ENCODE results near the gene ANKS1B.
"Not testable (repeated sequence)": the region's sequence is repeated elsewhere in the genome, so short reads cannot be mapped to it uniquely, and the experiment has no call there.

Gene ANKS1B

GRCh38 chr12:99249543-99249942 is 735.2 kb downstream of the ANKS1B start:
- no peak for DNase-seq

GRCh38 chr12:99237907-99238538 is 746.7 kb downstream of the ANKS1B start:
- DNase-seq = not testable (repeated sequence)

DNA sequence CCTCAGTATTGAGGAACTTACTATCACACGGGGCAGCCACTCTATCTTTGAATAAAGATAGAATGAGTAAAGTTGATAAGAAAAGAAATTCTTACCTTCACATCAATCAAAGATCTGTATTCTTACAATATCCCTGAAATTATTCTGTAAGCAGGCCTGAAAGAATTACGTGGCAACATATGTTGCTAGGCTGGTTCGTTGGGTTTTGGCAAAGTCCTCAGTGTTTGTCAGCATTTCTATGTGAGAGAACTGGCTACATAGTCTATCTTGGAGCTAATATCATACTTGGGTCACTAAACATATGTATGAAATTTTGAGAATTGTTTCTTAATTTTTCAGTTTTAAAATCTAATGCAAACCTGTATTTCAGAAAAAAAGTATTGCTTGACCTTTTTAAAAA is 749.4 kb downstream of the ANKS1B start:
- DNase-seq = no peak

- no peak for DNase-seq
These were observed 750.0 kb downstream of the ANKS1B start for GRCh38 chr12:99234702-99235101.

GRCh38 chr12:99232324-99232723 is 752.4 kb downstream of the ANKS1B start:
- DNase-seq = no peak

DNA sequence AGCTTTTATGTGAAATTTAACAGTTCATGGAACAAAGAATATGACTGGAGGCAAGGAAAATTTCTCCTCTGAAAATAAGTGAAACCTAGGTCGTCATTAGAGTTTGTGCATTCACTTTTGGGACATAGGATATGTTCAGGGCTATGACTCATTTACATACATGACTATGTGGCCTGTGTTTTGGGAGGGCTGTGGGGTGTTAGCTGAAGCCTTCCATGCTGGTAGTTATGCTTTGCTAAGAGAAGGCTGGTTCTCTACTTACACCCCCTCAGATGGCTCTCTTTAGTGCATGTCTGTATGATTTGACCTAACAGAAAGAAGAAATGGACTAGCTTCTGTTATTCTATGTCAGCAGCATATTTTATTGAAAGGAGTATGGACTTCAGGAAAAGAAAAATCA is 753.7 kb downstream of the ANKS1B start:
- DNase-seq = no peak

DNA sequence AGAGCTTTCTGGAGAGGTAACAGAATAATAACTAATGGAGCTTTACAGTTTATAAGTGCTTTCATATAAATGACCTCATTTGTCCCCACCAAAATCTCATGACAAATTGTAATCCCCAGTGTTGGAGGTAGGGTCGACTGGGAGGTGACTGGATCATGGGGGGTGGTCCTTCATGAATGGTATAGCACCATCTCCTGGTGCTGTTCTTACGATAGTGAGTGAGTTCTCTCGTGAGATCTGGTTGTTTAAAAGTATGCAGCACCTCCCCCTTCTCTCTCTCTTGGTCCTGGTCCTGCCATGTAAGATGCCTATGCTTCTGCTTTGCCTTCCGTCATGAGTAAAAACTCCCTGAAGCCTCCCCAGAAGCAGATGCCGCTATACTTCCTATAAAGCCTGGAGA is 760.5 kb downstream of the ANKS1B start:
- no peak for DNase-seq

- no peak for DNase-seq
These were observed 761.2 kb downstream of the ANKS1B start for GRCh38 chr12:99223579-99223978.

DNA sequence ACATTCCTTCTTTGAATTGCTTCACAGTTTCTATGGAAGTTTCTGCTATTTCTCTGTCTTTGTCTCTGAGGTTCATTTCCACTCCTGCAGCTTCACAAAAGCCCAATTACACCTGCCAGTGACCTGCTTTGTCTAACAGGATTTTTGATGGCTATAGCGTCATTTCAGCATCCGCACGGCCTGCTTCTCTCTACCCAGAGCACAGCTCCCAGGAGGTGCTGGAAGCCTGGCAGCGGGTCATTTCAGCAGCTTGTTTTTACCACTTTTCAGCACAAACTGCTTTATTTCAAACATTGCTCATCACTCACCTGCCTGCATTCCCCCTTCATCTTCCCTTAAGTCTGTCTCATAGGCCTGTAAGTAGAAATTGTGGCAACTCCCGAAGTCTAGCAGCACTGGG is 771.7 kb downstream of the ANKS1B start:
- DNase-seq = no peak

DNA sequence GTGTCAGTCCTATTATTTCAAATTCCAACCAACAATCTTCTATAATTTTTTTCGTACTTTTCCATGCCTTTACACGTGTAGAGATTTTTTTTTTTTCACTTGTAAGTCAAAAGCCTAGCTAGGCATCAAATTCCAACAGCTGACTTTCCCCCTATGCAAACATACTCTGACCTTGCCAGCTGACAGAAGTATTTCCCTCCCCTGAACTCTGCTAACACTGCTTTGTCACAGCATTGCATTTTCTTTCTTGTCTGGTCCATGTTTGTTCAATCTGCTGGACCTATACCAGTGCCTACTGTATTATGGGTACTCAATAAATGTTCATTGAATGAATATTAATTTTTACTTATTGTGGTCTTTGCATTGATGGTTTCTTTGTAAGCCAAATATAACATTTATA is 772.5 kb downstream of the ANKS1B start:
- DNase-seq = no peak

GRCh38 chr12:99205111-99205510 is 779.6 kb downstream of the ANKS1B start:
- DNase-seq = no peak

DNA sequence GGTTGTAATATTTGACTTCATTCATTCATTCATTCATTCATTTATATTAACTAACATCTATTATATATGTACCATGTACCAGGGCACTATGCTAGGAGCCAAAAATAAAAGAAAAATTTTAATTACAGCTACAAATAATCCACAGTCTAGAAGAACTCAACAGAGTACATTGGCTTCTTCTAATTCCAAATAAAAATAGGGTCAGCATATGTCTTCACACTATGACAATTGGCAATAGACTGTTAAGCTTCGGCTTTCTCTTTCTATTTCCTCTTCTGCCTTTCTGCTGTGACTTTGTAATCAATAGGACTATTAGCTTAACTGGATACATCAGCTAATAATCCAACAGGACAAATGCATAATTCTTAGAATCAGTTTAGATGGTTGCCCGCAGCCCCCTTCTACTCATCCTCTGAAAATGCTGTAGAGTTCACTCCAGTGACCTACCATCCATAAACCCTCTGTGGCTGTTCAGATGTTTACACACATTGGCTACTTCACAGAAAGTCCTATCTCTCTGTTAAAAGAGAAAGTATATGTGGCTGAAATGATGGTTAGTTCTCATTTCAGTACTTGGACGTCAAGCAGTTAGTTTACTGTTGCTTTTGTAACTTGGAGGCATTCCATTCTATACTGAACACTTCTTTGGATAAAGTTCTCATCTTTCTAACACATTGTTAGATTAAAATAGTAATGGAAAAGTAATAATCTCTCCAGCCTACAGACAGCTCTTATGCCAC is 782.7 kb downstream of the ANKS1B start:
- no peak for DNase-seq

- DNase-seq = no peak
These were observed 783.9 kb downstream of the ANKS1B start for GRCh38 chr12:99200711-99201384.

DNA sequence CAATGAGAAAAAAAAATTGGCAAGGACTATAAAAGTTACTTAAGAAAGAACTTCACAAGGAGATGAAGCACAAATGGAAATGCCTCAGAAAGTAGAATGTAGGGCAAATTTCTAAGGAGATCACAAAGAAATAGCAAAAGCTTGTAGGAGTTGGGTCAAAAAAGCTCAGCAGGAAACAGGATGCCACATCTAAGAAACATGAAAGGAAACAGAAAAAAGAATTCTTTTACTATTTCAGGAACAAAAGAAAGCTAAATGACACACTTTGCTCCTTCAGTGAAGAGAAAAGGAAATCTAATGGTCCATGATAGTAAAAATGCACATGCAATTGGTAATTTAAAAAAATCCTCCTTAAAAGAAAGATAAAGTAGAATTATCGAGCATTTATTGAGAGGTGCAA is 789.3 kb downstream of the ANKS1B start:
- DNase-seq = no peak

- DNase-seq = no peak
These were observed 792.2 kb downstream of the ANKS1B start for GRCh38 chr12:99192489-99192888.

DNA sequence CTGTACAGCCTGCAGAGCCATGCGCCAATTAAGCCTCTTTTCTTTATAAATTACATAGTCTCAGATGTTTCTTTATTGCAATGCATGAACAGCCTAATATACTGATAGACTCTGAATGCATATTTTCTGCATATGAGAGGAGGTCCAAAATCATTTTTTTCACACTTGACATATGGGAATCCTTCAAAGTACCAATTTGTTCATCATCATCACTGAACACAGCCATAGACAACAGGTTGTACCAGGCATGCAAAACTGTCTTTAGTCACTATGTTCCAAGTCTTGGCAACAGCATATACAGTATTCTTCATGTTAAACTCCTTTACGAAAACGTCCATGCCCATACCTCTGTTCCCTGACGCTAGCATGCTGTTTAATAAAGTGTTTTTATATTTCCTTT is 807.9 kb downstream of the ANKS1B start:
- DNase-seq = no peak

DNA sequence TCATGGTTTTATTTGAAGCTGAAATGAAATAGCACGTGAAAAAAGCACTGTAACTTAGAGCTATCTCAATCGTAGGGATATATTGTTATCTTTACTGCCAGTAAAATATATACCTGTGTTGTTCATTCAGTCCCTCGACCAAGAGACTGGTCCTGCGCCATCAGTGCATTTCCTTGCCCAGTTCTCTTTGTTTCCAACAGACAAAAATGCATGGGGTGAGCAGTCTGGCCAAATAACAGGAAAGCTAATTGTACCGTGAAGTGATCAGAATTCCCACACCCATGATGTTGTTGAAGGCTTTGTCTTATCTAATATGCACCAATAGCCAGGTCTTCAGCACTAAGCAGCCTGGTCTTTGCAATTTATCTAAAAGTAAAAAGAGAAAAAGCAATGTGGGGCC is 814.3 kb downstream of the ANKS1B start:
- no peak for DNase-seq

DNA sequence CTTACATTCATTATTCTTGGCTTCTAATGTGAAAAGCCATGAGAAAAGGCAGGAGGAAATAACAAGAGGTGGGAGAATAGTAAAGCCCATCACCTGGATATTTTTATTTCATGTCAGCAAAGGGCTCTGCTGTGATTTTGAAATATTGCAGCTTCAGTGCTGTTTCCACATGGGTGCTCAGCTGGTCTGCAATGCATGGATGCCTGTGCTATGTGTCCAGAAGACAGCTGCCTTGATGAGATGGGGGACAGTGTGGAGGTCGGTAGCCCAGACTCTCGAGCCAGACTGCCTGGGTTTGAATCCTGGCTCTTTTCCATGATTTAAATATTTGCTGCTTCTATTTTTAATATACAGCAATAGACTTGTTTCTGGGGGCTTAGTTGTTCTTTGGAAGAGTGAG is 814.7 kb downstream of the ANKS1B start:
- DNase-seq = no peak

GRCh38 chr12:99157946-99158345 is 826.8 kb downstream of the ANKS1B start:
- DNase-seq = no peak

DNA sequence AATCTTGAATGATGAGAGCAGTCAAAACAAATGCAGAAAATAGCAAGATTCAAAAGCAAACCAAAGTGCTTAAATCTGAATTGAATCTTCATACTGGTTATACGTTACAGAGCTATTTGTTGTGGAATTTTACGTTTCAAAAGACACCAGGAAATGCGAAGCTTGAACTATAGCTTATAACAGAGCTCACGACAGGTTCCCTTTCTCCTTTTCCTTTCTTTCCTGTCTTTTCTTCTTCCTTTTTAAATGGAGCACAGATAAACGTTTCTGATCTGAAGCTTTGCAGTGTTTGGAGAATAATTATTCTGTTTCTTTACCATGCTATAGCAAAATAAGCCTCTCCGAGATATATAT is 829.8 kb downstream of the ANKS1B start:
- no peak for DNase-seq

DNA sequence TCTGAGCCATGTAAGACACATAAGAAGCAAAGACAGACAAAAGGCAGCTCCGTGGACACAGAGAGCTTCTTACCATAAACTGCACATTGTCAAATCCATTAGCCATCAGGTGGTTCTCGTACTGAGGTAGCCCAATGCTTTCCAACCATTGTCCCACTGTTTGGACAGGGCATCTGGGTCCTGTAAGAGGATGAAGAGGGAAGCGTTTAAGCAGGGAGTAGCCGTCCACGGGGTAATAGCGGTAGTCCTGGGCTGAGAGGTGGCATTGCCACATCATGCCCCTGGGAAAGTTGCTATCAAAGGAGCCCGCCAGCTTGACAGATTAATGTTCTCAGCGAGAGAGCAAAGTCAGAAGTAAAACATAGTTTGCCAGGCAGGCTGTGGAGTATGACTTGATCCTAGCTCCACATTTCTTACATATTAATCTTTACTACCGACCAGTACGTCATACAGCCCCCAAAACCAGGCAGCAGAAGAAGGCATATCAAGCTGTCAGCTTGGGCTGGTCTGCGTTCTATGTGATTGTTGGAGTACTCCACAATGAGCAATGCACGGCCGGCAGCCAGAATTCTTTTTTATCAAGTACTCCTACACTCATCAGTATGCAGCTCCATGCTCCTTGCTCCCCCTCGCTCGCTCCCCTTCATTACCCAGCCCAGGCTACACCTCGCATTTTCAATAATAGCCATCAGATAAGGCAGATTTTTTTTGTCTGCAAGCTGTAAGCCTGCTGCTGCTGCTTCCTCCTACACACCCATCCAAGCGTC is 830.3 kb downstream of the ANKS1B start:
- no peak for DNase-seq

DNA sequence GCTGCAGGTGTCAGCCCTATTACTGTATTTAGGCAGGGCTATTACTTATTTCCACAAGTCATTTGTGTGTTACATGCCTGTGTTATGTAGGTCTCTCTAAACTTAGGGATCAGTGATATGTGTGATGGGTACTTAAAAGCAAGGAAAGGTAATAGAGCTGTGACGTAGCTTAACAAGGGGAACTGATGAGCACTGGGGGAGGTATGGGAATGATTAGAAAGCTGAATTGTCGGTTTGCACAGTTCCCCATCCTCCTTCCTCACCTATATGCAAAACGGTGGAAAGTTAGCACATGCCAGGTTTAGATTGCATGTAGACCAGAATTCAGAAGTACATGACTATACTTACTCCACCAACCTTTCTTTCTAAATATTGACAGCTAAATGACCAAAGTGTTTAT is 831.4 kb downstream of the ANKS1B start:
- DNase-seq = no peak

DNA sequence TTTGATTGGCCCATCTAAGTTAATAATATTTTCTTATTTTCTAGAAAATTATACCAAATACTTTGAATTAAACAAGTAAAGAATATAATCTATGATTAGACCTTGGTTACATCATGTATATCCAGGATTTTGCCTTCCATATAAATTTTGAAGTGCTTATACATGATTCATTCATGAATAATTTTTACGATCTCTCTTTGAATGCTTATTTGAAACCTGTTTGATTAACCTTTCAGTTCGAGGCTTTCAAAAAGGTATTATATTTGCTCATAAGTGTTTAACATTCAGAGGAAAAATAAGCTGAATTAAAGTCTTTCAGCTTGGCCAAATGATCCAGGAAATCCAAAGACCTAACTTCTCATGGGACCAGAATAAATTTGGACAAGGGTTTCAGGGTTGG is 832.4 kb downstream of the ANKS1B start:
- DNase-seq = no peak

DNA sequence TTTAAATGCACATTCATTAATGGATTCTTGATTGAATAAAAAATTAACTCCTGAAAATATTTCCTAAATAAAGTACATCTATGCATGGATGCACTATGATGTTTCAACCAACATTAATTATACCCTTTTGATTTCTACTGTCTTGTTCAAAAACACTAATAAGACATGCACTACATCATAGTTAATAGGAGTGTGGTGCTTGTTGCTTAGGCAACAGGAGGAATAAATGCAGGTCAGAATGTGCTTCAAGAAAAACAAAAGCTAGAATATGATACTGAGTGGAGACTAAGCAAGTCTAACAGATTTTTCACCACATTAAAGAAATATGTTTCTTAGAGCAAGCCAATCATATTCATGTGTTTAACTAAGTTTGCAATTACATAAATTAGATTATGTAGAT is 833.0 kb downstream of the ANKS1B start:
- DNase-seq = no peak

Data from CD4-positive, alpha-beta T cell treated with Interleukin-17A for 1 hour (primary cell).